C4-2B (cell line): Measurements from ENCODE around the gene TMEM178B.

Source experiments
- H3K27ac ChIP-seq: fragments of 450-650 bp; 2 replicates; pipeline ENCODE4 v1.5.1; 2017
- ZFX ChIP-seq: fragments of 450-650 bp; IDR thresholded peaks from 2 replicates; pipeline ENCODE4 v1.6.1; 2017
- TF ChIP-seq, protein P1 (sequence below): fragments of 450-650 bp; conservative IDR thresholded peaks from 2 replicates; pipeline ENCODE4 v1.5.1; 2017; ENCODE audit warnings: mild to moderate bottlenecking

The TMEM178B gene

DNA sequence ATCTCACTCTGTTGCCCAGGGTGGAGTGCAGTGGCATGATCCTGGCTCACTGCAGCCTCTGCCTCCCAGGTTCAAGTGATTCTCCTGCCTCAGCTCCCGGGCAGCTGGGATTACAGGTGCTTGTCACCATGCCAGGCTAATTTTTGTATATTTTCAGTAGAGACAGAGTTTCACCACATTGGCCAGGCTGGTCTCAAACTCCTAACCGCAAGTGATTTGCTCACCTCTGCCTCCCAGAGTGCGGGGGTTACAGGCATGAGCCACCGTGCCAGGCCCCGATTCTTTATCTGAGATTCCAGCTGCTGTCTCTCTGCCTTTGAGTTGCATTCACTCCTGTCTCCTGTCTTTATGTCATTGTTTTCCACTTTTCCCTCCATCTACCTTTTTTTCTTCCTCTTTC is 168.7 kb downstream of the TMEM178B start:
- H3K27ac ChIP-seq = no peak overlapping the region
- TF ChIP-seq, protein P1, sequence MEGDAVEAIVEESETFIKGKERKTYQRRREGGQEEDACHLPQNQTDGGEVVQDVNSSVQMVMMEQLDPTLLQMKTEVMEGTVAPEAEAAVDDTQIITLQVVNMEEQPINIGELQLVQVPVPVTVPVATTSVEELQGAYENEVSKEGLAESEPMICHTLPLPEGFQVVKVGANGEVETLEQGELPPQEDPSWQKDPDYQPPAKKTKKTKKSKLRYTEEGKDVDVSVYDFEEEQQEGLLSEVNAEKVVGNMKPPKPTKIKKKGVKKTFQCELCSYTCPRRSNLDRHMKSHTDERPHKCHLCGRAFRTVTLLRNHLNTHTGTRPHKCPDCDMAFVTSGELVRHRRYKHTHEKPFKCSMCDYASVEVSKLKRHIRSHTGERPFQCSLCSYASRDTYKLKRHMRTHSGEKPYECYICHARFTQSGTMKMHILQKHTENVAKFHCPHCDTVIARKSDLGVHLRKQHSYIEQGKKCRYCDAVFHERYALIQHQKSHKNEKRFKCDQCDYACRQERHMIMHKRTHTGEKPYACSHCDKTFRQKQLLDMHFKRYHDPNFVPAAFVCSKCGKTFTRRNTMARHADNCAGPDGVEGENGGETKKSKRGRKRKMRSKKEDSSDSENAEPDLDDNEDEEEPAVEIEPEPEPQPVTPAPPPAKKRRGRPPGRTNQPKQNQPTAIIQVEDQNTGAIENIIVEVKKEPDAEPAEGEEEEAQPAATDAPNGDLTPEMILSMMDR = no peak
- TF ChIP-seq ZFX = no peak

DNA sequence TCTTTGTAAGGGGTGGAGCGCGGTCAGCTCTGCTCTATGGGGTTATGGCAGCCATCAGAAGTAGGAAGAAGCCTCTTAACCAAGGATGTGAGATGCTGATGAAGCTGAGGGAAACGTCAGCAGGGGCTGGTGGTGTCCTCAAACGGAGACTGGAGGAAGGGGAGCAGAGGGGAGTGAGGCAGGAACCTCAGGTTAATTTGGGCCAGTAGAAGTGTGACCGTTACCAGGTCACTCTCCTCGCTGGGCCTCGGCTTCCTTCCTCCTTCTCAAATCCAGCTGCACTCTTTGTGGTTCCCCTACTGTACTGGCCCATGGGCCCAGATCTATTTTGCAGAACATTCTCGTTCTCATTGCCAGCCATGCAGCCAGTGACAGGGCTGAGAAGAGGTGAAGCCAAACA is 169.5 kb downstream of the TMEM178B start:
- TF ChIP-seq, protein P1 = no peak
- no peak for TF ChIP-seq ZFX
- H3K27ac ChIP-seq = no peak overlapping the region

DNA sequence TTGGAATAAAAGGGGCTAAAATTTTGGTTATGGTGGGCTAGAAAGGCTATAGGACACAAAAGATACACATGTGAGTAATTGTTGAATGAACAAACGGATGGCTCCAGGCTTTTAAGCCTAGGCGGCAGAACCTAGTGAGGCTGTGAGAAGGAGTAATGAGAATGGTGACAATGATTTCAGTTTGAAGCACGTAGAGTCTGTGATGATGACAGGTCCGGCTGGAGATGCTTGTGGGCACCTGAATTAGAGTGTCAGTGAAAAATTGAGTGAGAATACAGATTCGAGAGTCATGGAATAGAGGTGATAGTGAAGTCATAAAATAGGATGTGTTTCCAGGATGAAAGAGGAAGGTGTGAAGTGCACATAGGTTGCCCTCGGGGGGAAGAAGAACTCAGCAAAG is 170.6 kb downstream of the TMEM178B start:
- no peak for TF ChIP-seq ZFX
- TF ChIP-seq, protein P1 = no peak
- no peak overlapping the region for H3K27ac ChIP-seq

DNA sequence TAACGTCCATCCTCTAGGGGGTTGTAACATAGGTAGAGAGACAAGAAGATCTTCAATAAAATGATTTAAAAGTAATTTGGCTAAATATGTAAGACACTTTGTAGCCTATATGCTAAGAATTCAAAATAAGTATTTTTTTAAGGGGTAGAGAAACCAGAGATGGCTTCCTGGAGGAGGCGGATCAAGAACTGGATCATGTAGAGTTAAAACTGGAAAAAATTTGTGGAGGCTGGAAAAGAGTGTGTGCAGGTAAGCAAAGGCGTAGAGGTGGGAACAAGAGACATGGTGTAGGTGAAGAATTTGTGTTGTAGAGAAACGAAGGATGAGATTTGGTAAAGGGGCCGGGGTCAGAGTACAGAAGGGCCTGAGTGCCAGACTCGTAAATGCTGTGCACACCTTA is 172.6 kb downstream of the TMEM178B start:
- no peak overlapping the region for H3K27ac ChIP-seq
- TF ChIP-seq ZFX = no peak
- TF ChIP-seq, protein P1 = no peak

DNA sequence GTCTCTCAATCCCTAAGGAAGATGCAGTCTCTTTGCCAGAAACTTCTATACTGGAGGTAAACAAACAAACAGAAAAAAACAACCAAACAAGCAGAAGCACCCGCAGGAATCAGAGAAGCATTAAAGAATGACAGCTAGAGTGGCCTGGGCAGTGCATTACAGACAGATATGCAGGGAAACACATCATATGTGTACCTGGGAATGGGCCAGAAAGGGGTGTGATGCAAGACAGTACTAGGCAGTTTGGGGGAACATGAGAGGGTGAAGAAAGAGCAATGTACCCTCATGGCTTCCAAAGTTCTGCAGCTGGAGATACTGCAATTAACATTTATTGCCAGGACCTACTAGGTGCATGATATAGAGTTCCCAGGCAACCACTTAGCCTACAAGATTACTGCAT is 177.3 kb downstream of the TMEM178B start:
- no peak for TF ChIP-seq ZFX
- TF ChIP-seq, protein P1 = no peak
- H3K27ac ChIP-seq = no peak overlapping the region

DNA sequence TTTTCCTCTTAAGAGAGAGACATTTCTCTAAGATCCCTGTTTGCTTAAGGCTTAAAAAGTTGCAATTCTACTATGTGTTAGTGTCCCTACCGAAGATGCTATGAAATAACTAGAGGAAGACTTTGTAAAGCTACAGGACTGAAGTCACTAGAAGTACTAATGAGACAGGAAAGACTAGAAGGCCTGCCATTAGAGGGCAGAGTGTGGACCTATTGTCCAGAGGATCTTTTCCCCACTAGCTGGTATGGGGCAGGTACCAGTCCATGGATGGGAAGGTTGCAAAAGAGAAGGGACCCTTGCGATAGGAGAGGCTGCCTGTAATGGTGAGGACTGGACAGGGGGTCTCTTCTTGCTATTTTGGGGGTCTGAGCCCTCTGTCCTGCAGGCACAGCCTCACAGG is 178.1 kb downstream of the TMEM178B start:
- H3K27ac ChIP-seq = no peak overlapping the region
- TF ChIP-seq, protein P1 = peak; percentile 23
- no peak for TF ChIP-seq ZFX

DNA sequence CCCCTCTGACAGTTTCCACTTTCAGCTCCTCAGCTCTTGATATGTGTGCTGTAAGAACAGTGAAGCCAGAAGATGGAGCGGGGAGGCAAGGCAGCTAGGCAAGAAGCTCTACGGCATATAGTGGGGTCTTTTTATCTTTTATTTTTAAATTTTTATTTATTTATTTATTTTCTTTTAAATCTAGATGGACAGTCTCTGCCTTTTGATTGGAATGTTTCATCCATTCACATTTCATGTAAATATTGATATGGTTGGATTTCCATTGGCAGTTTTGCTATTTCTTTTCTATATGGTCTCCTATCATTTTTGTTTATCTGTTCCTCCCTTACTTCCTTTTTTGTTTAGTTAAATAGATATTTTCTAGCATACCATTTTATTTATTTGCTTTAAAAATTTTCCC is 183.7 kb downstream of the TMEM178B start:
- no peak for TF ChIP-seq ZFX
- no peak overlapping the region for H3K27ac ChIP-seq

DNA sequence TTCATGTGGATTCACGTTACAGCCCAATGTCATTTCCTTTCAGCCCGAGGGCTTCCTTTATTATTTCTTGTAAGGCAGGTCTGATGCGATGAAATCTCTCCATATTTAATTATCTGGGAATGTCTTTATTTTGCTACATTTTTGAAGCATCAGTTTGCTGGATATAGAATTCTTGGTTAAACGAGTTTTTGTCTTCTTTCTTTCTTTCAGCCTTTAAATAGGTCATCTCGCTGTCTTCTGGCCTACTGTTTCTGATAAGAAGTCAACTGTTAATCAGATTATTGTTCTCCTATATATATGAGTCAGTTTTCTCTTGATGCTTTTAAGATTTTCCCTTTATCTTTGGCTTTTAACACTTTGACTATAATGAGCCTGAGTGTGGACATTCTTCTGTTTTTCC is 184.7 kb downstream of the TMEM178B start:
- no peak for TF ChIP-seq ZFX
- TF ChIP-seq, protein P1 = no peak

More for the DNA sequence above, 184.7 kb downstream of the TMEM178B start:
- H3K27ac ChIP-seq = no peak overlapping the region
